GM19193 (cell line): ENCODE results near the gene TMEM69.

Source experiments
- POLR2A ChIP-seq: IDR thresholded peaks from 4 replicates; pipeline ENCODE4 v1.6.1; 2011; ENCODE audit not compliant: insufficient read depth, insufficient read length; ENCODE audit errors: extremely low read depth

TMEM69 gene

GRCh38 chr1:45721207-45721606 is 33.2 kb downstream of the TMEM69 start:
- TF ChIP-seq POLR2A, result no peak

GRCh38 chr1:45722809-45723208 is 34.8 kb downstream of the TMEM69 start:
- no peak for TF ChIP-seq POLR2A

- TF ChIP-seq POLR2A, result no peak
These were observed 35.4 kb downstream of the TMEM69 start for GRCh38 chr1:45723248-45723930.

- no peak for TF ChIP-seq POLR2A
These were observed 42.2 kb downstream of the TMEM69 start for GRCh38 chr1:45730075-45730779.

- TF ChIP-seq POLR2A, result no peak
These were observed 42.9 kb downstream of the TMEM69 start for GRCh38 chr1:45730780-45731319.

- TF ChIP-seq POLR2A, result no peak
These were observed 51.2 kb downstream of the TMEM69 start for GRCh38 chr1:45739137-45739536.
